ENCODE measurements around the gene CASR.

The CASR gene

DNA sequence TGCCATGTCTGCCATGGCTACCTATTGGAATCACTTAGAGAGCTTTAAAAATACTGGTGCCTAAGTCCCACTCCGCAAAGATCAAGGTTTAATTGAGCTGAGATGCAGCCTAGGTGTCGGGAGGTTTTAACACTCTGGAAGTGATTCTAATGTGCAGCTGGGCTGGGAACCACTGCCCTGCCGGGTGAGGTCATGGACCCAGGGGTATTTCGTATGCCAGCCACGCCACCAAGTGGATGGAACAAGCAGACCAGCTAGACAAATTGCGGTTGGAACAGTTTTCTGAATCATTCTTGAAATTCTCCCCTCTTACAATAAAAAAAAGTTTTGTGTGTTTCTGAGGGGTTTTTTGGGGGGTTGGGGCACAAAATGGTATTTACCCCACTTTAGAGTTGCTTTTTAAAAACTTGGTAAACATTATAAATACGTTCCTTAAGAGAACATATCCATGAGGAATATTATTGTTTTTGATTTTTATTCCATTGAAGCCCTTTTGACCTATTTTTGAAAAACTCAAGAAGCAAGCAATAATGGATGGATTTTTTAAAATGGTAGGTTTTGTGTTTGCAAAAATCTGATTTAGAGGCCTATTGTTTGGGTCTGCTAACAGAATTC, 75.4 kb downstream of the CASR start:
- DNase-seq (ENCODE audit: low read depth): no peak

DNA sequence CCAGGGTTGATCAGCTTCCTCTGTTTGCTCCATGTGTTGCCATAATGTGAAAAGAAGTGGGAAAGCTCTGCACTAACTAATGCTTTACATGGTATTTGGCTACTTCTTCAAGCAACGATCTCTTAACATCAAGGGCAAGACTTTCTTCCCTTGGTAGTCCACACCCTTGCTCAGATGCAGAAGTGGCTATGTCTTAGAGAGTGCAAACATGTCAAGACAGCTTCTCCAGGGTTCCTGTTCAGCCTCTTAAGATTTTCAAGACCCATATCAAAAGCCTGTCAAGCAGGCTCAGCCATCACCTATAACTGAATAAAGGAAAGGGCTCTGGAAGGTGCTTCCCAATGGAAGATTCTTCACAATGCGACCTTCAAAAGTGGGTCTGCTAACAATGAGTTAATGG, 76.7 kb downstream of the CASR start:
- no peak for DNase-seq (ENCODE audit: low read depth)

DNA sequence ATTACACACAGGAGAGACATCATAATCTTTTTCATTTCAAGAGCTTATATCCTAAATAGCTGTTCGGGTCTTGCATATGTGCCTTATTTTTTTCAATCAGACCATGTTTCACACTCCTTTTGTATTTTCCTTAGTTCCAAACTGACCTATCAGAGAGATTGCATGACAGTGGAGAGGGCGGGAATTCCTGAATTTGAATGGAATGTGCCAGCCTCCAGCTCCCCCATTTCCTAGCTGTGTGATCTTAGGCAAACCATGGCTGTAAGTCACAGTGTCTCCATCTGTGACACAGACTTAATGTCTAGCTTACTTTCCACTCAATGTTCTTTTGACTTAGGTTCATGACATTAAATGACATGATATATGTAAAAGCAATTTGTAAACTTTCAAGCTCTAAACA, 79.6 kb downstream of the CASR start:
- DNase-seq (ENCODE audit: low read depth): no peak

DNA sequence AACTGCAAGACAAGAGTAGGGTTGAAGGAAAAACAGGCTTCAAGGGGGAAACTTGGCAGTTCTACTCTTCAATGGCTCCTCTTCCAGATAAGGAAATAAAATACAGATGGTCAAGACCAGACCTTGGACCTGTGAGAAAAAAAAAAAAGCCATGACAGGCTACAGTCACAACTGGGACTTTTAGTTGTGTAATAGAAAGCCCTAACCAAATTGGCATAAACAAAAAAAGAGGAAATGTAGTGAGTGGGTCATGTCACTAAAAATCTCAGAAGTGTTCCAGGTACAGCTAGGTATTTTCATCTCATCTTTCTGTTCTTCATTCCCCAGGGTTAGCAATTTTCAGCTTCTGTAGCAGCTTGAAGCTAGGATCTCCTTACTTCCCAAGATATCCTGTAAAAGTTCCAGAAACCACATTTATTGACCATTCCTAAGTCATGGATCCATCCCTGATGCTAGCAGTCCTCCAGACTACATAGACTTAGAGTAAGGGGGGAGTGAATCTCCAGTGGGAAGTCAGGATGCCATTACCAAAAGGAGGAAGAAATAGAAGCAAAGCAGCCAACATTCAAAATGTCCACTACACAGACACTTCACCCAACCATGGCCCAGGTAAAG, 80.6 kb downstream of the CASR start:
- no peak for DNase-seq (ENCODE audit: low read depth)

DNA sequence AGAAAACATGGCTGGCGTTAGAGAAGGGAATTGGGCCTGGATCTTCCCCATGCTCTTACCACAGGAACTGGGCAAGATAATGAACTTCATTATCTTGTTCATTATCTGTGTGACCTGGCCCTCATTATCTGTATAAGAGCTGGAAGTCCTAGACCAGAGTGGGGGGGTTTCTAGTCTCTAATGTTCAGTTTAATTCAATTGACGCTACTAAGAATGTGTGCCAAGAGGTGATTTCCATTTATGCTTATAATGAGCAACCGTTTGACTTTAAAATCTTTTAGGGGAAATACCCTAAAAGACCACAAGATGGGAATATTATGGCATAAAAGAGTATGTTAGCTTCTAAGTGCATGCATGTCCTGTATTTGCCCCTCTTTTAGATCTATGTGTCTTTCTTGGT, 82.5 kb downstream of the CASR start:
- no peak for DNase-seq (ENCODE audit: low read depth)

DNA sequence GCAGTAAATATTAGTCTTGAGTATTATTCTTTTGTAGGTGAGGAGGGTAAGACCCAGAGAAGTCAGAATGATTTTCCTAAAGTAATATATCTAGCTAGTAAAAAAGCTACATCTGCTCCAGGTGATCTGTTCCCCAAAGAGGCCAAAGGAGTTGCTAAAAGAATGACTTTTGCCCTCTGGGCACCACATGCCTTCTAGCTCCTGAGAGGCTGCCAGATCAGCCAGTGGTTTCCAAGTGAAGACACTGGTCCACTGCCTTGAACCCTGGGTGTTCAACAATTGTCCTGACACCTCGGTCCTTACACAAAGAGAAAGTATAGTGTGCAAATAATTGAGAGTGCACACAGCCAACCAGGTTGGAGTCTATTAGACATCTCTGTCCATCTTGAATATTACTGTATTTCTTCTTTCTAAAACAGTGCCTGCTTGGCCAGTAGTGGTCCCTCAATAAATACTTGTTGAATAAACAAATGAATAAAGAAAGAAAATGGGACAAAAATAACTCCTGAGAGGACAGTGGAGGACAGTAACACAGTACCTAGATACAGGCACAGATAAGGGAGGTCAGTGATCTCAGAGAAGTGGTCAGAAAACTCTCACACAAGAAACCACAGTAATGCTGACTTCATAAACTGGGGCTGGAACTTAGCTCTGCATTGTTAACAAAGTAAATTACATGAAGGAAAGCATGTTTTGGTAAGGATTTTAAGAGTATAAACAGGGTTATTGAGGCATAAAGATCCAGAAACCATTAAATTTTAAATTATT, 85.0 kb downstream of the CASR start:
- DNase-seq (ENCODE audit: low read depth): no peak

DNA sequence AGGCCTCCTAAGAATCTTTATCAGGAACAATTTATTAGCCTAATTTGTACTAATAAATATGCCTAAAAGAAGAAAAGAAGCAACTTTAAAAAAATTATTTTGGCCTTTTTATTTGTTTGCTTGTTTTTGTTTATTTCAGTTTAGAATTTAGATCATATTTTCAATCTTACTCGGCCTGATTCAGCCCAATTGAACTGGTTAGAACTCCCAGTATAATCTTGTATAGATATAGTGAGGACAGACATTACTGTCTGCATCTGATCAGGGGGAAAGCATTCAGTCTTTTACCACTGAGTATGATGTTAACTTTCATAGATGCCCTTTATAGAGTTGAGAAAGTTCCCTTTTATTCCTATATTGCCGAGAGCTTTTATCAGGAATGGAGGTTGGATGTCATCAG, 85.6 kb downstream of the CASR start:
- no peak for DNase-seq (ENCODE audit: low read depth)

DNA sequence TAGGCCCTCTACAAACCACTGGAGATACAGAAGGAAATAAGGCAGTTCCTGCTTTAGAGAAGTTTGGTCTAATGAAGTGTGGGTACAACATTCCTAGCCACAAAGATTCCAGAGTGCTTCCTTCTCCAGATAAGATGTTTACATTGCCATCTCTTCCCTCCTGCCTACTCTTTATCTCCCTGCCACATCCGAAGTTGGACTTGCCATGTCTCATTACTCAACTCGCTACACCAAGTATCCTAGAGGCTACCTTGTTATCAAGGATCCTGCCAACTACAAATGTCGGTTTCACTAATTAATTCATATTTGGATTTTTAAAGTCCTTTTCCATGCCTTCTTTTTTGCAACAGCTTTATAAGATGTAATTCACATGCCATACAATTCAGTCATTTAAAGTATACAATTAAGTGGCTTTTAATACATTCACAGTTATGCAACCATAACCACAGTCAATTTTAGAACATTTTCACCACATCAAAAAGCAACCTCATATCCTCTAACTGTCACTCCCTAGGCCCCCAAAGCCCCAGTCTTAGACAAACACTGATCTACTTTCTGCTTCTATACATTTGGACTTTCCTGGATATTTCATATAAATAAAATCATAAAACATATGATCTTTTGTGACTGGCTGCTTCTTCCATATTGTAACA, 87.9 kb downstream of the CASR start:
- no peak for DNase-seq (ENCODE audit: low read depth)

DNA sequence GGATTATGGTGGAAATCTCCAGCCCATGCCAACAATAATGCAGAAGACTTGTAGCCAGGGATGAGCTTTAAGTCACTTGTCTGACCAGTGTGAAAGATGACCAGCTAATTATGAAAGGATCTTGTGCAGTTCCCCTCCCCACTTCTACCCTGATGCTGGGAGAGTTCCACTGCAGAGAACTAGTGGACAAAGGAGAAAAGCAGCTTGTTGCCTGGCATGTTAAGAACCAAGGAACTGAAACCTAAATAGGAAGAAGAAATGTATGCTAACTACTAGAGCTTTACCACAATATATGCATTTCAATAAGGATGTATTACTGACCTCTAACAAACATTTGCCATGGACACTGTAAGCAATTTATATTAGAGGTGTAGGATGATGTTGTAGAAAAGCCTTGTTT, 89.4 kb downstream of the CASR start:
- DNase-seq (ENCODE audit: low read depth): no peak

DNA sequence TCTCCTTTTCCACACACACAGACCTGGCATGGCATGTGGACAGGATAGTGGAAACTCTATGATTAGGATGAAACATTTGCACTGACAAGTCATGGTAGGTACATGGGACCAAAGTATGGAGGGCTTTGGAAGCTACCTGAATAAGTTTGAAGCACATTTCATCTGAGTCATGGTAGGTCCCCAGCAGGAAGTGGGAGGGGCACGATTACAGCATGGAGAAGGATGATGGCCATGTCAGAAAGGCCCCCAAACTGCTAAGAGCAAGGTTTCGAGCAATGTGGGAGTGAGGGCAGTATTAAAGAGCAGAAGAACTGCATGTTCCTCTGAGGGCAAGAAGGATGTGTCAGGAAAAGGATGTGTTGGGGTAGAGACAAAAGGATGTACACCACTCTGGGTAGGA, 90.0 kb downstream of the CASR start:
- DNase-seq (ENCODE audit: low read depth): no peak

DNA sequence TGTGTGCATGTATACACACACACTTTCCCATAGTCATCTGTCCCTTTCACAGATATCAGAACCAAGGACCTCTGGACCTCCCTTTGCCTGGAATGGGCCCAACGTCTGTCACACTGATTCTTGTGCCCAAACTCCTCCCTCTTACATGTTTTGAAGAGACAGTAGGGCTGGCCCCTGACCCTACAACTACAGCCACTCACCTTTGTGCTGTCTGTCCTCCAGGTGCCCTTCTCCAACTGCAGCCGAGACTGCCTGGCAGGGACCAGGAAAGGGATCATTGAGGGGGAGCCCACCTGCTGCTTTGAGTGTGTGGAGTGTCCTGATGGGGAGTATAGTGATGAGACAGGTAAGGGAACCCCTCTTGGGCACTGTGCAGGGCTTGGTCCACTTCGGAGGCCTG, 98.4 kb downstream of the CASR start:
- no peak for DNase-seq (ENCODE audit: low read depth)

DNA sequence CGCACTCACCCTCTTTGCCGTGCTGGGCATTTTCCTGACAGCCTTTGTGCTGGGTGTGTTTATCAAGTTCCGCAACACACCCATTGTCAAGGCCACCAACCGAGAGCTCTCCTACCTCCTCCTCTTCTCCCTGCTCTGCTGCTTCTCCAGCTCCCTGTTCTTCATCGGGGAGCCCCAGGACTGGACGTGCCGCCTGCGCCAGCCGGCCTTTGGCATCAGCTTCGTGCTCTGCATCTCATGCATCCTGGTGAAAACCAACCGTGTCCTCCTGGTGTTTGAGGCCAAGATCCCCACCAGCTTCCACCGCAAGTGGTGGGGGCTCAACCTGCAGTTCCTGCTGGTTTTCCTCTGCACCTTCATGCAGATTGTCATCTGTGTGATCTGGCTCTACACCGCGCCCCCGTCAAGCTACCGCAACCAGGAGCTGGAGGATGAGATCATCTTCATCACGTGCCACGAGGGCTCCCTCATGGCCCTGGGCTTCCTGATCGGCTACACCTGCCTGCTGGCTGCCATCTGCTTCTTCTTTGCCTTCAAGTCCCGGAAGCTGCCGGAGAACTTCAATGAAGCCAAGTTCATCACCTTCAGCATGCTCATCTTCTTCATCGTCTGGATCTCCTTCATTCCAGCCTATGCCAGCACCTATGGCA, 100.5 kb downstream of the CASR start:
- no peak for DNase-seq (ENCODE audit: low read depth)

DNA sequence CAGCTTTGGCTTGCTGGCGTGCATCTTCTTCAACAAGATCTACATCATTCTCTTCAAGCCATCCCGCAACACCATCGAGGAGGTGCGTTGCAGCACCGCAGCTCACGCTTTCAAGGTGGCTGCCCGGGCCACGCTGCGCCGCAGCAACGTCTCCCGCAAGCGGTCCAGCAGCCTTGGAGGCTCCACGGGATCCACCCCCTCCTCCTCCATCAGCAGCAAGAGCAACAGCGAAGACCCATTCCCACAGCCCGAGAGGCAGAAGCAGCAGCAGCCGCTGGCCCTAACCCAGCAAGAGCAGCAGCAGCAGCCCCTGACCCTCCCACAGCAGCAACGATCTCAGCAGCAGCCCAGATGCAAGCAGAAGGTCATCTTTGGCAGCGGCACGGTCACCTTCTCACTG, 101.0 kb downstream of the CASR start:
- no peak for DNase-seq (ENCODE audit: low read depth)

DNA sequence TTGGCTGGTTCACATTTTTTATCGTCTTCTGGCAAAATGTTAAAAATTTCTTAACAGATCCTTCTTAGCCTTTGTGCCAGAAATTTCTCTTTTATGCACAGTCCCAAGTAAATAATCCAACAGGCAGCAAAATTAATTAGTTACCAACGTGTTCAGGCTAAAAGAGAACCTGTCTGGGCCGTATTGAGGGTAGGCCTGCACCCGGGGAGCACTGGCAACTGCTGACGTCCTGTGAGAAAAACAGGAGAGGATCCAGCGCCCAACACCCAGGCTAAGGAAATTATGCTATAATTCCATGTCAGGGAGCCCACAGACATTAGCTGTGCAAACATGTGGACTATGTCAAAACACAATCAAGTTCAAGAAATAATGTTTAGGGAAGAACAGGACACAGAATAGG, 110.9 kb downstream of the CASR start:
- DNase-seq (ENCODE audit: low read depth): no peak

DNA sequence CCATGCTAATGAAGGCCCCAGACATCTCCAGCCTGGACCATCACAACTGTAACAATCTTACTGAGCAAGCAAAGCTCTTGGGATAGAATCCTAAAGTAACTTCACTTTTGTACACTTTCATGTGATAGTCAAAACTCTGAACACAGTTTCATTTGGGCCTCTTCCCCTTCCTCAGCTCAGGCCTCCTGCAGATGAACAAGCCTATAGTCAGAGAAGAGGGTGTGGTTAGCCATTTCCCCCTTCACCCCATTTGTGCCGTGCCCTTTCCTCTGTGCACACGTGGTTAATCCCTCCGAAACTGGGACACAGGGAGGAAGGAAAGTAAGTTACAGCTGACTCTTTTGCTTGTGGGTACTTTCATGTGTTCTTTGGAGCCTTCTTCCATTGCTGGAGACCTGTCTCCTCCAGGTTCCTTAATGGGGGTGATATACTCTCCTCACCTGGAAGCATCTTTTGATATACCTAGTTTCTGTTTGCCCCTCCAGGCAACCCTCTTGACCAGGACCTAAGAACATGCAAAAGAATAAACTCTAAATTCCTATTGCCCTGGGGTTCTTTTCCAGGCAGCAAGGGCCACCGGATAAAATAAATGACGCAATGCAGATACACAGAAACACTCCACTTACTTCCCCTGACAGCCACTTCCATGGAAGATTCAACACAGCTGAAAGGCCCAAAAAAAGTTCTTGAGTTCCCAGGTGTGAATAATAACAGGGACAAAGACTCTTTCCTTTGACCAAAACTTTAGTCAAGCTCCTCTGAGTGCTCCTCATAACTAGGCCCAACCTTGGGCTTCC, 112.0 kb downstream of the CASR start:
- DNase-seq (ENCODE audit: low read depth): no peak

DNA sequence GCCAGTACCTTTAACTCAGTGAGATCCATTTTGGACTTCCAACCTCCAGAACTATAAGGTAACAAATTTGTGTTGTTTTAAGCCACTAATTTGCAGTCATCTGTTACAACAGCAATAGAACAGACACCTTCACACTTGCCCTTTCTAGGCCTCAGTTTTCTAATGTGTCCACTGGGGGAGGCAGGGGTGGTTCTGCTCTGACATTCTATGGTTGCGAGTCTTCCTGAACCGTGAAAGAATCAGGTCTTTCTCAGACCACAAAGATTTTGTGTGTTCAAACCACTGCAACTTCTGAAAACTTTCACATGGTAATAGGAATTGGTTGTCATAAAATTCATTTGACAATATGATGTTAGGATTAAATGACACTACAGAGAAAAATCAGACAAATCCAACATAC, 114.8 kb downstream of the CASR start:
- no peak for DNase-seq (ENCODE audit: low read depth)

DNA sequence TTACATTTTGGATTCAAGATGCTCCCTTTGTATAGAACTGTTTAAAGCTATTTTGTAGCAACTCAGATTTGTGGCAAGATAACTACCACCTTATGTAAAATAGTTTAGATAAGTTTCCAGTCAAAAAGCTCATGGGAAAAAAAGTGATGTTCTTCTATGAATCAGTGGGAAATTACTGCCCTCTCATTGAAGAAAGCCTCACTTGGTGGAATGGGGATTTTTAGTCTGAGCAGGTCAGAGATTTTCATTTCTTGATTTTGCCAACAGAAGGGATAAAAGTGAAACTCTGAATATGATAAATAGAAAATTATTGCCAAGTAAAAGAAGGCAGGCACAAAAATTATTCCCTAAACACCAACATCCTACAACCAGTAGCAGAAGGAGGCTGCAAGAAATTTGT, 115.7 kb downstream of the CASR start:
- no peak for DNase-seq (ENCODE audit: low read depth)

DNA sequence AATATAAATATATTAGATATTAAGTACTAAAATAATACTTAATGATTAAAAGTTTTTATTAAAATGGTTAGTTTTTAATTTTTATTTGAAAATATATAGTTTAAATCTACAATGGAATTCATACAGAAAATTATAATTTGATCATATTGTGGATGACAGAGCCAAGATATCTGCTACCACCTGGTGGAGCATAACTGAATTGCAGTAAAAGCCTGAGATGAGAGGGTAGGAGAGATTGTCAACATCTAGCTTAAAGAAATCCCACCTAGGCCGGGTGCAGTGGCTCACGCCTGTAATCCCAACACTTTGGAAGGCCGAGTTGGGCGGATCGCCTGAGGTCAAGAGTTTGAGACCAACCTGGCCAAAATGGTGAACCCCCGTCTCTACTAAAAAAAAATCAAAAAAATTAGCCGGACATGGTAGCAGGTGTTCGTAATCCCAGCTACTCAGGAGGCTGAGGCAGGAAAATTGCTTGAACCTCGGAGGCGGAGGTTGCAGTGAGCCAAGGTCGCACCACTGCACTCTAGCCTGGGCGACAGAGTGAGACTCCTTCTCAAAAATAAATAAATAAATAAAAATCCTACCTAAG, 116.5 kb downstream of the CASR start:
- no peak for DNase-seq (ENCODE audit: low read depth)

DNA sequence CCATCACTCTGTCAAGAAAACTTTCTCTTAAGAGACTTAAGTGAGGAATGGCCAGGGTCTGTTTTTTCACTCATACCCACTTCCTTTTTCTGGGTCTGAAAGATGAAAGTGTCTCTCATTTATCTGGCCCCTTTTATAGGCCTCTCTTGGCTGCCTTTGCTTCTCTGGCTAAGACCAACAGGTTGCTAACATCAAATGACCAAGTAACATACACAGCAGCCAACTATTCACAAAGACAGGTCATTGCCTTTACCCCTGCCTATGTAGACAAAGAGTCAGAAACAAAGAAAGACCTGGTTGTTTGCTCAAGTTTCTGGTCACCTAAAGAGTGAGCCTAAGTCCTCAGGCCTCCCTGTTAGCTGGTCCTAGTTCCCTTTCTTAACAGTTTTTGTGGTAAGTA, 117.6 kb downstream of the CASR start:
- no peak for DNase-seq (ENCODE audit: low read depth)

DNA sequence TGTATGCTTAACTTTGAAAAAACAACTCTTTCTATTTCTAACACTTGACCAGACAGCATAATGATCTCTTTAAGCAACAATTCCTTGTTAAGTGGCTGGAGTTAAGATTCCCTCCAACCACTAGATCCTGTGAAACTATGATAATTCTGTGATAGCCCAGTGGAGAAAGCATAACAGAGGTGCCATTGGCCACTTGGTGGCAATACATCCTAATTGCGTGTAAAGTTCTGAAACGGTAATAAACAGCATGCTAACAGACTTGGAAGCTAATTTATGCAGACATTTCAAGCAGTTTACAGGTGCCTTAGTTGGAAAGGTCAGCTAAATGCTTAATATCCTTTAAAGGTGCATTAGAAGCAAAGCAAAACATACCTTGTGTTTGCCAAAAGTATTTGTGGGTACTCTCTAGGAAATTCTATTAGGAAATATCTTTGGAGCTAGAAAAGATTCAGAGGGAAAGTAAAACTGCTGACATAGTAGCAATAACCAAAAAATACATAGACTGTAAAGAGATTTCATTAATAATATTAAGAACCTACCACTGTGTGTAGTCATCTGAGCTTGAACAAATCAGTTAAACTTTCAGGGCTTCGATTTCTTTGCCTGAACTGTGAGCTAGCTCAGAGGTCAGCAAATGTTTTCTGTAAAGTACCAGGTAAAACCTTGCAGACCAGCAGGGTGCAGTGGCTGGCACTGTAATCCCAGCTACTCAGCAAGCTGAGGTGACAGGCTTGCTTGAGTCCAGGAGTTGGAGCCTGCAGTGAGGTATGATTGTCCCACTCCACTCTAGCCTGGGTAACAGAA, 122.6 kb downstream of the CASR start:
- DNase-seq (ENCODE audit: low read depth): no peak

DNA sequence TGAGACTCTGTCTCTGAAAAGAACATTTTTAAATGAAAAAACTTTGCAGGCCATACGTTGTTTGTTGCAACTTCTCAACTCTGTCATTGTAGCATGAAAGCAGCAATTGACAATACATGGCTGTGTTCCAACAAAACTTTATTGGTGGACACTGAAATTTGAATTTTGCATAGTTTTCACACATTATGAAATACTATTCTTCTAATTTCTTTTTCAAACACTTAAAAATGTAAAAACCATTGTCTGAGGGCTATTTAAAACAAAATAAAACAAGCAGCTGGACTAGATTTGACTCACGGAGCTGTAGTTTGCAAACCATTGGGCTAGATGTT, 123.1 kb downstream of the CASR start:
- DNase-seq (ENCODE audit: low read depth): no peak

Data from stimulated activated CD8-positive, alpha-beta memory T cell treated with anti-CD3 and anti-CD28 coated beads, Interleukin-15, amount 100 ng/mL, for 1 hour (primary cell).